ENCODE data around the gene PLEKHM1.

GRCh38 chr17:45396496-45397205 is 93.9 kb downstream of the PLEKHM1 start:
- TF ChIP-seq CTCF (IDR thresholded peaks at IDR 0.05 in 8 of 11, conservative IDR thresholded peaks at IDR 0.05 in 3 of 11) (no peak), POLR2AphosphoS5 (IDR thresholded peaks at IDR 0.05) (peak in 2 of 3 donors; percentile 43 to 74), POLR2A (IDR thresholded peaks at IDR 0.05) (no peak)

Measured in spleen (tissue), 7 donors.